Lung (tissue), 12 donors: ENCODE measurements around the gene UGGT1. TPM values are rescaled to one million over a fixed set of nuclear protein-coding genes. Genes with fewer than 3 reads are reported as not detected.

Experiments
- ATAC-seq: fragments of 200-7000 bp; cut with Tn5 transposase; one replicate; pipeline ENCODE4 v1.9.1; 2020; ENCODE audit warnings: moderate number of reproducible peaks; ENCODE audit not compliant: insufficient read depth, low FRiP score
- DNase-seq, 3 donors: peaks; one replicate each; pipeline ENCODE4 v3.0.0-alpha.2; 2013 to 2017
- H3K27ac ChIP-seq, 2 donors: one replicate each; pipeline ENCODE4 v1.5.1; 2013; ENCODE audit warnings: mild to moderate bottlenecking in 2 of 2, moderate library complexity in 2 of 2, control low read depth in 1 of 2, inconsistent platforms in 1 of 2, low read depth in 1 of 2, low read length in 1 of 2
- H3K27me3 ChIP-seq, 3 donors: one replicate each; pipeline ENCODE4 v1.5.1; 2013; ENCODE audit warnings: low read length in 2 of 3; ENCODE audit not compliant: control insufficient read depth in 3 of 3, insufficient read depth in 3 of 3
- H3K36me3 ChIP-seq, 4 donors: one replicate each; pipeline ENCODE4 v1.5.1; 2013; ENCODE audit warnings: low read length in 4 of 4, mild to moderate bottlenecking in 1 of 4, moderate library complexity in 1 of 4; ENCODE audit not compliant: control insufficient read depth in 4 of 4, insufficient read depth in 4 of 4
- H3K4me1 ChIP-seq, 5 donors: one replicate each; pipeline ENCODE4 v1.5.1; 2013; ENCODE audit warnings: low read length in 5 of 5, mild to moderate bottlenecking in 2 of 5, moderate library complexity in 1 of 5; ENCODE audit not compliant: control insufficient read depth in 5 of 5, insufficient read depth in 5 of 5
- H3K4me3 ChIP-seq: one replicate; pipeline ENCODE4 v1.5.1; 2013; ENCODE audit warnings: mild to moderate bottlenecking, control low read depth, moderate library complexity
- H3K9ac ChIP-seq, 2 donors: one replicate each; pipeline ENCODE4 v1.5.1; 2013; ENCODE audit warnings: low read length in 2 of 2, control low read depth in 1 of 2; ENCODE audit not compliant: insufficient read depth in 1 of 2
- H3K9me3 ChIP-seq, 4 donors: one replicate each; pipeline ENCODE4 v1.5.1; 2013; ENCODE audit warnings: low read length in 3 of 4, mild to moderate bottlenecking in 1 of 4, moderate library complexity in 1 of 4; ENCODE audit not compliant: control insufficient read depth in 4 of 4, insufficient read depth in 3 of 4
- WGBS, 2 donors: extraction: QIAGEN DNeasy Blood & Tissue Kit; methylation state at CpG; one replicate each; pipeline ENCODE4 v1.1.7; 2013; 5-methylcytosine and 5-hydroxymethylcytosine counted together
- polyA plus RNA-seq, 2 donors: library from polyadenylated mRNA; stranded (reverse); fragments of 200-250 nt; gene quantifications; one replicate each; pipeline ENCODE4 v1.2.1, GENCODE V29; 2013
- total RNA-seq, 2 donors: library from RNA; depleted of rRNA in 1 of 2; stranded (reverse); fragments of >200 nt in 1 of 2; gene quantifications; one replicate each; pipeline ENCODE4 v1.2.1, GENCODE V29; 2014 to 2021
- TF ChIP-seq, protein P1 (sequence below): IDR thresholded peaks from 2 replicates; pipeline ENCODE4 v1.5.1; 2012; ENCODE audit warnings: mild to moderate bottlenecking; ENCODE audit errors: control extremely low read depth, extremely low read depth
- donor health status: control.
- donor health status: control.
- donor health status: Bipolar disorder and iron deficiency.
- donor health status: healthy.
- donor health status: DM: yes; HTN: yes; CAD: no.

UGGT1 gene
- total and polyA plus RNA-seq, 4 donors, result 9.4 to 57.7 (median 32.8) TPM

DNA sequence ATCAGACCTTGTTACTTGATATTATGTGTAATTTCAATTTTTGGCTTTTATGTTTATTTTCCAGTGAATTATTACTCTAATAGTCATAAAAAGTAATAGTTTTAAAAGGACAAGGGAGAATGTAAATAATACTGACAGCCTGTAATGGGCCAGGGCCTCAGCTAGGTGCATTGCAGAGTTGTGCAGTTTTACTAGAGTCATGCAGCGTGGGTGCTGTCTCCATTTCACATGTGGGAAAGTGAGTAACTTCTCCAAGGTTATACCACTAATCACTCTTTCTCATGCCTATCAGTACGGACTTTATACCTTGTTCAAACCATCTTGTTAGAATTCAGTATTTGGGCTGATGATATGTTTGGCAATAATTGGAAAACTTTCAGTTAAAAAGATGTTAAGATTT, 73.3 kb downstream of the UGGT1 start:
- no peak for ATAC-seq
- 98 to 99% methylated on average over 2 of the region's 2 CpGs for WGBS, 2 donors
- H3K4me3 ChIP-seq, result no peak overlapping the region

DNA sequence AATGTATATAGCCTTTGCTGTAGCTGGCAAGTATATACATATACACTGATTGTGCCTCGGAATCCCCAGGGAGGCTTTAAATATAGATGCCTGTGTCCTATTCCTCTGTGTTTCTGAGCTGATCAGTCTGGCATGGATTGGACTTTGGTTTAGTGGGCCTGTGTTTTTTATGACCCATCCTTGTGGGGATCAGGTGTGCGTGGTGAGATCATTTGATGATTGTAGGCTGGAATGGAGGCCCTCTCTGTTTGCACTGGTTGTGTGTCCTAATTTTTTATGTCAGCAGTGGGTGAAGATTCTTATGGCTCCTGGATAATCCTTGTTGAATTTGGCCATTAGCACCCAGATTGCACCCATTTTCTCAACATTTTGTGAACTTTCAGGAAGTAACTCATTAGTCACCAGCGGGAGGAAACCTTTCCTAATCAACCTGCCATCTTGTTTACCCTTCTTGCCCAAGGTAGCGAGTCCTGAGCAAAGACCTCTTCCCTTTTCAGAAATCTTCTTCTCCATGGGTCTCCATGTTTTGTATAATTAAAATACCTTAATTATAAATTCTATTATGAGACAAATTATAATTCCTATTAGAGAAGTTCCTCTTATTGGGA, 75.8 kb downstream of the UGGT1 start:
- Histone ChIP-seq H3K9ac (no peak overlapping the region), H3K4me1 (peaks cover 0 to 10% (median 0%) of the 10 kb centered on the region in 5 donors), H3K27ac (no peak overlapping the region), H3K27me3 (no peaks in the 10 kb centered on the region), H3K4me3 (no peak overlapping the region), H3K36me3 (peaks cover 9 to 32% (median 26%) of the 10 kb centered on the region in 4 donors), H3K9me3 (no peaks in the 10 kb centered on the region)
- DNase-seq (no peak), ATAC-seq (no peak)
- TF ChIP-seq, protein P1, sequence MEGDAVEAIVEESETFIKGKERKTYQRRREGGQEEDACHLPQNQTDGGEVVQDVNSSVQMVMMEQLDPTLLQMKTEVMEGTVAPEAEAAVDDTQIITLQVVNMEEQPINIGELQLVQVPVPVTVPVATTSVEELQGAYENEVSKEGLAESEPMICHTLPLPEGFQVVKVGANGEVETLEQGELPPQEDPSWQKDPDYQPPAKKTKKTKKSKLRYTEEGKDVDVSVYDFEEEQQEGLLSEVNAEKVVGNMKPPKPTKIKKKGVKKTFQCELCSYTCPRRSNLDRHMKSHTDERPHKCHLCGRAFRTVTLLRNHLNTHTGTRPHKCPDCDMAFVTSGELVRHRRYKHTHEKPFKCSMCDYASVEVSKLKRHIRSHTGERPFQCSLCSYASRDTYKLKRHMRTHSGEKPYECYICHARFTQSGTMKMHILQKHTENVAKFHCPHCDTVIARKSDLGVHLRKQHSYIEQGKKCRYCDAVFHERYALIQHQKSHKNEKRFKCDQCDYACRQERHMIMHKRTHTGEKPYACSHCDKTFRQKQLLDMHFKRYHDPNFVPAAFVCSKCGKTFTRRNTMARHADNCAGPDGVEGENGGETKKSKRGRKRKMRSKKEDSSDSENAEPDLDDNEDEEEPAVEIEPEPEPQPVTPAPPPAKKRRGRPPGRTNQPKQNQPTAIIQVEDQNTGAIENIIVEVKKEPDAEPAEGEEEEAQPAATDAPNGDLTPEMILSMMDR, result no peak
- WGBS, 2 donors, result 65 to 85% methylated on average over 4 of the region's 4 CpGs

More for the DNA sequence above, 73.3 kb downstream of the UGGT1 start:
- Histone ChIP-seq H3K27ac (no peak overlapping the region), H3K9me3 (no peaks in the 10 kb centered on the region), H3K4me1 (peaks cover 0 to 5% (median 0%) of the 10 kb centered on the region in 5 donors), H3K27me3 (no peaks in the 10 kb centered on the region), H3K9ac (no peak overlapping the region), H3K36me3 (peaks cover 15 to 28% (median 23%) of the 10 kb centered on the region in 4 donors)
- DNase-seq, result no peak
- TF ChIP-seq, protein P1, result no peak

DNA sequence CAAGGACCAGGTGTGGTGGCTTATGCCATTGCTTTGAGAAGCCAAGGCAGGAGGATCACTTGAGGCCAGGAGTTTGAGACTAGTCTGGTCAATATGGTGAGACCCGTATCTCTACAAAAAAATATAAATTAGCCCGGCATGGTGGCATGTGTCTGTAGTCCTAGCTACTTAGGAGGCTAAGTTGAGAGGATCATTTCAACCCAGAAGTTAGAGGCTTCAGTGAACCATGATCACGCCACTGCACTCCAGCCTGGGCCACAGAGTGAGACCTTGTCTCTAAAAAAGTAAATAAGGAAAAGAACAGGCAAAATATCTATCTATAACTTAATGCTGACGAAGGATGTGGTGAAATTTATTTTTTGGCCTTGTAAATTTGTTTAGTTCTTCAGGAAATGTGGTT, 78.1 kb downstream of the UGGT1 start:
- DNase-seq (no peak), ATAC-seq (no peak)
- Histone ChIP-seq H3K9ac (no peak overlapping the region), H3K27ac (no peak overlapping the region), H3K36me3 (peaks cover 26 to 52% (median 33%) of the 10 kb centered on the region in 4 donors), H3K4me1 (peaks cover 0 to 10% (median 0%) of the 10 kb centered on the region in 5 donors), H3K27me3 (no peaks in the 10 kb centered on the region), H3K9me3 (no peaks in the 10 kb centered on the region), H3K4me3 (no peak overlapping the region)
- WGBS, 2 donors, result 79 to 85% methylated on average over 4 of the region's 4 CpGs
- TF ChIP-seq, protein P1, result no peak
